HepG2 (cell line): Measurements from ENCODE around the gene FBXW12. TPM values are rescaled to one million over a fixed set of nuclear protein-coding genes. Genes with fewer than 3 reads are reported as not detected.
A peak's percentile ranks its signal among the peaks of the same experiment; 100 is the strongest.

Source experiments
- ATAC-seq: fragments of 200-7000 bp; cut with Tn5 transposase; 3 replicates; pipeline ENCODE4 v1.9.1; 2020; ENCODE audit warnings: mild to moderate bottlenecking, moderate library complexity
- BruUV-seq: library from RNA; stranded (reverse); fragments of 400-500 nt; replicated peaks from 2 replicates; lab custom pipeline; 2021; lab: Mats Ljungman, UMichigan
- CTCF ChIA-PET: fragments of 300-600 bp; formaldehyde crosslinking; extraction: SDS; loops from one replicate; lab custom pipeline; 2021; ENCODE audit warnings: low total read pairs, inconsistent platforms, low intra/inter-chr PET ratio; lab: Yijun Ruan, JAX
- POLR2A ChIA-PET: fragments of 350-600 bp; sonication (Branson Sonifier 250); formaldehyde crosslinking; loops from one replicate; lab custom pipeline; 2020; ENCODE audit warnings: antibody characterized with exemption, inconsistent platforms; lab: Yijun Ruan, JAX
- DNase-seq: peaks from one replicate; pipeline ENCODE4 v3.0.0-alpha.2; 2015; ENCODE audit warnings: low spot score
- FAIRE-seq: peaks from 3 replicates; lab custom pipeline; 2011; peaks lifted over from hg19 to GRCh38; lab: Jason Lieb, UNC
- H2AFZ ChIP-seq: one replicate; pipeline ENCODE4 v1.6.1; 2011; ENCODE audit warnings: low read length, inconsistent platforms
- H3K27ac ChIP-seq: fragments of 300-600 bp; 3 replicates; pipeline ENCODE4 v1.8.0; 2011; ENCODE audit warnings: mixed run types, mild to moderate bottlenecking, mixed read lengths, low read length, inconsistent platforms; ENCODE audit not compliant: insufficient read depth; ENCODE audit errors: extremely low read length
- H3K27me3 ChIP-seq, 2 experiments: fragments of 200-600 bp in 1 of 2; 2 replicates in 1 of 2; 3 replicates in 1 of 2; pipeline versions ENCODE4 v1.6.0 to v1.8.0; 2011; ENCODE audit warnings: low read length in 2 of 2, mild to moderate bottlenecking in 2 of 2, moderate library complexity in 2 of 2, inconsistent platforms in 1 of 2; ENCODE audit not compliant: insufficient read depth in 2 of 2, control insufficient read depth in 1 of 2
- H3K36me3 ChIP-seq, 2 experiments: fragments of 200-600 bp in 1 of 2; replicated peaks in 1 of 2; 2 replicates in 1 of 2; 3 replicates in 1 of 2; pipeline versions ENCODE4 v1.5.1 to v1.8.0; 2011; ENCODE audit warnings: low read length in 2 of 2, inconsistent platforms in 1 of 2; ENCODE audit not compliant: insufficient read depth in 2 of 2, control insufficient read depth in 1 of 2
- H3K4me1 ChIP-seq: 2 replicates; pipeline ENCODE4 v1.5.1; 2012; ENCODE audit warnings: low read length, inconsistent platforms; ENCODE audit not compliant: insufficient read depth
- H3K4me2 ChIP-seq: 2 replicates; pipeline ENCODE4 v1.6.0; 2011; ENCODE audit warnings: low read depth, low read length, inconsistent platforms
- H3K4me3 ChIP-seq, 3 experiments: fragments of 200-600 bp in 1 of 3; sonication (generic), shearing (Covaris generic) in 1 of 3; replicated peaks in 1 of 3; 2 replicates each; pipeline ENCODE4 v1.5.1; 2011 to 2016; ENCODE audit warnings: low read length in 3 of 3, inconsistent platforms in 2 of 3, low read depth in 2 of 3, mild to moderate bottlenecking in 2 of 3, control low read depth in 1 of 3, mixed read lengths in 1 of 3; ENCODE audit not compliant: insufficient read depth in 1 of 3
- H3K79me2 ChIP-seq: one replicate; pipeline ENCODE4 v1.6.1; 2011; ENCODE audit warnings: low read length, inconsistent platforms; ENCODE audit not compliant: insufficient read depth
- H3K9ac ChIP-seq: 2 replicates; pipeline ENCODE4 v1.6.0; 2011; ENCODE audit warnings: mild to moderate bottlenecking, low read depth, low read length, inconsistent platforms; ENCODE audit not compliant: insufficient read depth
- H3K9me3 ChIP-seq: 2 replicates; pipeline ENCODE4 v1.5.1; 2012; ENCODE audit warnings: mild to moderate bottlenecking, low read length
- H4K20me1 ChIP-seq: 2 replicates; pipeline ENCODE4 v1.6.0; 2011; ENCODE audit warnings: inconsistent platforms, mild to moderate bottlenecking, low read length, moderate library complexity; ENCODE audit not compliant: insufficient read depth
- CAMTA2 ChIP-seq: sonication (generic); formaldehyde crosslinking; IDR thresholded peaks from 2 replicates; pipeline ENCODE4 v1.4.0; 2020; ENCODE audit warnings: mild to moderate bottlenecking, missing genetic modification reagents, borderline replicate concordance
- DPF2 ChIP-seq: sonication (generic); formaldehyde crosslinking; IDR thresholded peaks from 2 replicates; pipeline ENCODE4 v1.4.0; 2020; ENCODE audit warnings: mild to moderate bottlenecking, low read depth, missing genetic modification reagents, borderline replicate concordance
- KAT2B ChIP-seq: fragments of 150-350 bp; IDR thresholded peaks from 2 replicates; pipeline ENCODE4 v1.6.1; 2014; ENCODE audit warnings: low read depth, low read length, borderline replicate concordance
- PATZ1 ChIP-seq: sonication (generic); formaldehyde crosslinking; IDR thresholded peaks from 2 replicates; pipeline ENCODE4 v1.4.0; 2020; ENCODE audit warnings: missing genetic modification reagents
- PRPF4 ChIP-seq: fragments of 200-400 bp; formaldehyde crosslinking; IDR thresholded peaks from 2 replicates; pipeline ENCODE4 v1.6.1; 2016; ENCODE audit warnings: low read length, low read depth; ENCODE audit not compliant: poor library complexity, severe bottlenecking
- RXRA ChIP-seq: sonication (generic); formaldehyde crosslinking; IDR thresholded peaks from 2 replicates; pipeline ENCODE4 v1.5.1; 2020; ENCODE audit warnings: missing genetic modification reagents
- SALL1 ChIP-seq: sonication (generic); formaldehyde crosslinking; IDR thresholded peaks from 2 replicates; pipeline ENCODE4 v1.8.0; 2022; ENCODE audit warnings: mild to moderate bottlenecking, missing genetic modification reagents
- SIN3A ChIP-seq: IDR thresholded peaks from 2 replicates; pipeline ENCODE4 v1.6.1; 2011; ENCODE audit warnings: low read depth, mild to moderate bottlenecking, control low read depth, low read length, borderline replicate concordance
- SRSF9 ChIP-seq: fragments of 200-400 bp; formaldehyde crosslinking; IDR thresholded peaks from 2 replicates; pipeline ENCODE4 v1.6.1; 2018; ENCODE audit warnings: borderline replicate concordance, mild to moderate bottlenecking, low read depth, low read length; ENCODE audit not compliant: insufficient read depth, poor library complexity, severe bottlenecking
- TRIM24 ChIP-seq: sonication (generic); formaldehyde crosslinking; IDR thresholded peaks from 2 replicates; pipeline ENCODE4 v1.8.0; 2022; ENCODE audit warnings: mild to moderate bottlenecking, missing genetic modification reagents
- USF2 ChIP-seq, 2 experiments: sonication (generic) in 1 of 2; formaldehyde crosslinking in 1 of 2; IDR thresholded peaks; 2 replicates each; pipeline versions ENCODE4 v1.5.1 to v1.6.1; 2011 to 2020; ENCODE audit warnings: borderline replicate concordance in 1 of 2, low read depth in 1 of 2, low read length in 1 of 2, mild to moderate bottlenecking in 1 of 2, missing genetic modification reagents in 1 of 2, moderate library complexity in 1 of 2
- ZBTB7B ChIP-seq: sonication (generic); formaldehyde crosslinking; IDR thresholded peaks from 2 replicates; pipeline ENCODE4 v1.4.0; 2020; ENCODE audit warnings: missing genetic modification reagents
- ZFY ChIP-seq: sonication (generic); formaldehyde crosslinking; IDR thresholded peaks from 2 replicates; pipeline ENCODE4 v1.4.0; 2020; ENCODE audit warnings: missing genetic modification reagents
- ZNF24 ChIP-seq: fragments of 450-650 bp; IDR thresholded peaks from 2 replicates; pipeline ENCODE4 v1.6.1; 2017; ENCODE audit warnings: antibody characterized with exemption, mild to moderate bottlenecking
- ZNF275 ChIP-seq: sonication (generic); formaldehyde crosslinking; IDR thresholded peaks from 2 replicates; pipeline ENCODE4 v1.8.0; 2022; ENCODE audit warnings: missing genetic modification reagents, mild to moderate bottlenecking, inconsistent platforms, borderline replicate concordance
- ZNF547 ChIP-seq: sonication (generic); formaldehyde crosslinking; IDR thresholded peaks from 2 replicates; pipeline ENCODE4 v1.5.1; 2020; ENCODE audit warnings: mild to moderate bottlenecking, missing genetic modification reagents
- ZNF570 ChIP-seq: sonication (generic); formaldehyde crosslinking; IDR thresholded peaks from 2 replicates; pipeline ENCODE4 v1.4.0; 2020; ENCODE audit warnings: mild to moderate bottlenecking, missing genetic modification reagents, borderline replicate concordance
- ZNF841 ChIP-seq: sonication (generic); formaldehyde crosslinking; IDR thresholded peaks from 2 replicates; pipeline ENCODE4 v1.8.1; 2023; ENCODE audit warnings: missing genetic modification reagents, borderline replicate concordance
- WGBS: methylation state at CpG from one replicate; pipeline ENCODE4 v1.1.6; 2017; ENCODE audit warnings: low lambda C conversion rate; 5-methylcytosine and 5-hydroxymethylcytosine counted together
- in situ Hi-C: cut with HindIII; loops from 2 replicates; pipeline ENCODE4 v1.10.0; 2017; ENCODE audit warnings: low pct_unique_long_range_greater_than_20kb; ENCODE audit not compliant: extremely low pct_ligation_motif_present
- intact Hi-C: fragments of 100-400 bp; cut with micrococcal nuclease; formaldehyde crosslinking; loops from one replicate; pipeline ENCODE4 v1.10.0; 2022; ENCODE audit not compliant: unreplicated experiment
- polyA plus RNA-seq, 8 experiments: library from polyadenylated mRNA; depleted of rRNA in 3 of 8; stranded (reverse) in 7 of 8; unstranded in 1 of 8; fragments of >200 nt; fragmentation: Illumina TruSeq in 4 of 8; extraction: Trizol in 4 of 8; gene quantifications; 2 replicates each; pipeline versions ENCODE4 v1.2.1 to v1.2.3, GENCODE V29; 2011 to 2016; ENCODE audit warnings: low read depth in 4 of 8, missing spikeins in 1 of 8, mixed read lengths in 1 of 8; ENCODE audit not compliant: insufficient read depth in 1 of 8
- total RNA-seq, 5 experiments: library from RNA; depleted of rRNA; stranded (reverse); fragments of >200 nt; fragmentation: Illumina TruSeq; extraction: Trizol; gene quantifications; 2 replicates each; pipeline ENCODE4 v1.2.3, GENCODE V29; 2016; ENCODE audit warnings: low read depth in 1 of 5

Gene FBXW12
- total and polyA plus RNA-seq, 2 of the 13 experiments (the other 11 are each of a cell fraction or from before 2014, with no cell fraction given), result not detected

- no peaks in the 10 kb centered on the region; a peak in 1 of 5 replicates for H3K27me3 ChIP-seq
- in situ Hi-C loops, result loop anchor here (5.0 kb wide), 3 partner anchors 32 to 202 kb away; no protein-coding TSS in a partner anchor
- peaks cover 81% of the 10 kb centered on the region for H3K4me1 ChIP-seq
- no peak overlapping the region for H3K4me3 ChIP-seq
- ChIA-PET CTCF (interaction anchor here (1.2 to 5.7 kb wide), 8 partner anchors 8 to 240 kb away, joined by 3 to 117 read pairs (median 15); no protein-coding TSS in a partner anchor), POLR2A (interaction anchor here (1.2 to 9.0 kb wide), 6 partner anchors 9 to 39 kb away, joined by 4 to 130 read pairs (median 34); partner anchors contain the start of gene ATRIP)
- no peak overlapping the region for H3K9ac ChIP-seq
- DNase-seq (no peak), FAIRE-seq (no peak), ATAC-seq (no peak)
- intact Hi-C loops, result no loop called here
- H2AFZ ChIP-seq, result no peak overlapping the region
- 0 out of 2 replicates have a peak overlapping the region, but pooled peaks have one; percentile 49 for H3K4me2 ChIP-seq
- WGBS, result 43% methylated on average over 4 of the region's 15 CpGs
- BruUV-seq, result no TSS peak
- H3K27ac ChIP-seq, result peak overlapping the region; percentile 99
- peaks cover 1 to 4% of the 10 kb centered on the region in 2 experiments; a peak in 3 of 5 replicates for H3K36me3 ChIP-seq
- no peaks in the 10 kb centered on the region for H3K9me3 ChIP-seq
- peaks cover 9% of the 10 kb centered on the region for H3K79me2 ChIP-seq
- H4K20me1 ChIP-seq, result no peaks in the 10 kb centered on the region
- TF ChIP-seq ZNF24 (no peak), KAT2B (no peak), CAMTA2 (no peak), SRSF9 (no peak), DPF2 (CRISPR knock-in tag) (no peak), RXRA (peak; percentile 25; the same call in 1 of the 2 replicates), ZNF275 (CRISPR knock-in tag) (no peak), ZFY (CRISPR knock-in tag) (peak; percentile 13; the same call in 1 of the 2 replicates), ZNF570 (CRISPR knock-in tag) (no peak), ZNF547 (CRISPR knock-in tag) (no peak), TRIM24 (CRISPR knock-in tag) (no peak), PRPF4 (no peak), PATZ1 (CRISPR knock-in tag) (peak; percentile 44; the same call in 1 of the 2 replicates), USF2 (IDR thresholded peaks at IDR 0.05; ENCODE audit: low read depth, low read length) (no peak), USF2 (CRISPR knock-in tag; IDR thresholded peaks at IDR 0.05; ENCODE audit: borderline replicate concordance) (peak; percentile 62; the same call in 1 of the 2 replicates), ZBTB7B (CRISPR knock-in tag) (no peak), SIN3A (no peak), ZNF841 (CRISPR knock-in tag) (no peak), SALL1 (CRISPR knock-in tag) (no peak)
Measured at GRCh38 chr3:48434591-48435222, 62.7 kb downstream of the FBXW12 start.
